Endothelial cell (in vitro differentiated cells): ENCODE measurements around the gene CSTA. TPM values are rescaled to one million over a fixed set of nuclear protein-coding genes. Genes with fewer than 3 reads are reported as not detected.

Experiments used
- DNase-seq: peaks from one replicate; pipeline ENCODE4 v3.0.0; 2021; ENCODE audit warnings: low spot score
- H3K27ac Mint-ChIP-seq: one replicate; pipeline ENCODE4 v1.8.0; 2021; ENCODE audit warnings: mixed read lengths, inconsistent platforms; ENCODE audit not compliant: unreplicated experiment
- H3K27me3 Mint-ChIP-seq: one replicate; pipeline ENCODE4 v1.8.0; 2021; ENCODE audit warnings: mild to moderate bottlenecking, moderate library complexity, mixed read lengths, inconsistent platforms; ENCODE audit not compliant: unreplicated experiment
- H3K36me3 Mint-ChIP-seq: one replicate; pipeline ENCODE4 v1.8.0; 2021; ENCODE audit warnings: mild to moderate bottlenecking, low read depth, mixed read lengths, inconsistent platforms; ENCODE audit not compliant: unreplicated experiment
- H3K4me1 Mint-ChIP-seq: one replicate; pipeline ENCODE4 v1.8.0; 2021; ENCODE audit warnings: mild to moderate bottlenecking, mixed read lengths, inconsistent platforms; ENCODE audit not compliant: unreplicated experiment
- H3K4me3 Mint-ChIP-seq: one replicate; pipeline ENCODE4 v1.8.0; 2021; ENCODE audit warnings: mild to moderate bottlenecking, mixed read lengths, inconsistent platforms; ENCODE audit not compliant: unreplicated experiment
- H3K9me3 Mint-ChIP-seq: one replicate; pipeline ENCODE4 v1.8.0; 2021; ENCODE audit warnings: mixed read lengths, inconsistent platforms; ENCODE audit not compliant: unreplicated experiment
- total RNA-seq: library from RNA; stranded (reverse); fragmentation: NEBNext Ultra II Directional; extraction: Animal tissue kit (Norgen Biotek cat#: 25700); gene quantifications from one replicate; pipeline ENCODE4 v1.2.1, GENCODE V29; 2021; ENCODE audit not compliant: unreplicated experiment
- TF ChIP-seq, protein P1 (sequence below): fragments of 200-600 bp; sonication (generic); IDR thresholded peaks from one replicate; pipeline ENCODE4 v1.5.0; 2021; ENCODE audit warnings: antibody characterized with exemption; ENCODE audit not compliant: unreplicated experiment

The CSTA gene
- total RNA-seq, 1 donor from 2014 or later: not detected

DNA sequence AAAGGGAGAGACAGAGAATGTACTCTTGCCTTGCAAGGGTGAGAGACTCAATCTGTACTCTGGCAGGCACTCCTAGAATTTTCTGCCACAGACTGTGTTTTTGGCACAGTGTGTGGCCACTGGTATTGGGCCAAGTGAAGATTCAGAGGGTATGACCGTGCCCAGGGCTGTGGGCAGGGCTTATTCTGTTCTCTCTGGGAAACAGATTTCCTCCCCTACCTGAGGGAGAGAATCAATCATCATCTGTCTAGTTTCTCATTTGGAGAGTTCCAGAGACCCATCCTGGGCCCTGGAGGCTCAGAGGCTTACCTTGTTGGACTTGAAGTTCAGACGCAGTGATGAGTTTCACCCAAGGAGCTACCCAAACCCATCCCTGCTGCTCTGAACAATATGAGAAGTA, 28.2 kb downstream of the CSTA start:
- Mint-ChIP-seq H3K4me1 (peaks cover 7% of the 10 kb centered on the region), H3K27me3 (no peaks in the 10 kb centered on the region), H3K27ac (no peak overlapping the region), H3K9me3 (no peaks in the 10 kb centered on the region), H3K36me3 (no peaks in the 10 kb centered on the region), H3K4me3 (no peak overlapping the region)
- TF ChIP-seq, protein P1, sequence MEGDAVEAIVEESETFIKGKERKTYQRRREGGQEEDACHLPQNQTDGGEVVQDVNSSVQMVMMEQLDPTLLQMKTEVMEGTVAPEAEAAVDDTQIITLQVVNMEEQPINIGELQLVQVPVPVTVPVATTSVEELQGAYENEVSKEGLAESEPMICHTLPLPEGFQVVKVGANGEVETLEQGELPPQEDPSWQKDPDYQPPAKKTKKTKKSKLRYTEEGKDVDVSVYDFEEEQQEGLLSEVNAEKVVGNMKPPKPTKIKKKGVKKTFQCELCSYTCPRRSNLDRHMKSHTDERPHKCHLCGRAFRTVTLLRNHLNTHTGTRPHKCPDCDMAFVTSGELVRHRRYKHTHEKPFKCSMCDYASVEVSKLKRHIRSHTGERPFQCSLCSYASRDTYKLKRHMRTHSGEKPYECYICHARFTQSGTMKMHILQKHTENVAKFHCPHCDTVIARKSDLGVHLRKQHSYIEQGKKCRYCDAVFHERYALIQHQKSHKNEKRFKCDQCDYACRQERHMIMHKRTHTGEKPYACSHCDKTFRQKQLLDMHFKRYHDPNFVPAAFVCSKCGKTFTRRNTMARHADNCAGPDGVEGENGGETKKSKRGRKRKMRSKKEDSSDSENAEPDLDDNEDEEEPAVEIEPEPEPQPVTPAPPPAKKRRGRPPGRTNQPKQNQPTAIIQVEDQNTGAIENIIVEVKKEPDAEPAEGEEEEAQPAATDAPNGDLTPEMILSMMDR: no peak
- no peak for DNase-seq

DNA sequence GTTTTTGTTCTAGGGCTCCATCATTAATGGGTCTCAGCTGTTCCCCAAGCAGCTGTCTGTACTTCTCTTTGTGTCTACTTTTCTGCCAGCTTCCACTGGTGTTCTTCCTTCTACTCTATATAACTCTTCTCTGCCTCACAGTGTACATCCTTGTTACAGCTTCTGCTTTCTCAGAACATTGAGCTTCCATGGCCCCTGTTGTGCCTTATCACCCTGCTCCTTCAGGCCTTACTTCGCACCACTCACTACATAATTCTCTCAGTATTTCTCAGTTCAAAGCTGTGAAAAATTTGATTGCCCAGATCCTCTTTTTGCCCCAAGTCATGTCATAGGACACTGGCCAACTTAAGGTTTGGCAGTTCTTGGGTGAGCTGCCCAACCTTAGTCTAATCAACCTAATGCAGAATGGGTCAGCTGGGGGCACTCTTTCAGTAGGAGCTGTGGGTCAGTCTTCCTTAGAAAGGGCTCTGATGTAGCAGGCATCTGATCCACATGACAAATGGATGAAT, 28.9 kb downstream of the CSTA start:
- Mint-ChIP-seq H3K36me3 (no peaks in the 10 kb centered on the region), H3K4me3 (no peak overlapping the region), H3K9me3 (no peaks in the 10 kb centered on the region), H3K27ac (no peak overlapping the region), H3K4me1 (peaks cover 7% of the 10 kb centered on the region), H3K27me3 (no peaks in the 10 kb centered on the region)
- no peak for DNase-seq
- TF ChIP-seq, protein P1: no peak

DNA sequence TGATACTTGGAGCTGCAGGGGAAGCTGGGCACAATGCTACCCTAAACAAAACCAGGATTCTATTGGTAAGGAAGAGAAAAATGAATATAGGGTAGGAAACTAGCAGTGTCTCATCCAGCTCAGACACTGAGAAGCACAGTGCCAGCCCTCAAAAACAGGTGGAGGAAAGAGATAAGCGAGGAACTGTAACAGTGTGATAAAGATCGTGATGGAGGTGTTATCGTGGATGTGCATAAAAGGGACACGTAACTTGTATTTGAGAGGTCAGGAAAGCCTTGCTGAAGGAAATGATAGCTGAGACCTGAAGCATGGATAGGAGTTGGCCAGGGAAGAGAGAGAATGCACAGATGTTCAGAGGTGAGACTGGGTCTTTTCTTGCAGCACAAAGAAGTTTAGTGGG, 30.6 kb downstream of the CSTA start:
- H3K36me3 Mint-ChIP-seq: no peaks in the 10 kb centered on the region
- DNase-seq: no peak
- no peaks in the 10 kb centered on the region for H3K27me3 Mint-ChIP-seq
- H3K27ac Mint-ChIP-seq: no peak overlapping the region
- H3K4me1 Mint-ChIP-seq: peaks cover 7% of the 10 kb centered on the region
- H3K4me3 Mint-ChIP-seq: no peak overlapping the region
- TF ChIP-seq, protein P1: no peak
- H3K9me3 Mint-ChIP-seq: no peaks in the 10 kb centered on the region

DNA sequence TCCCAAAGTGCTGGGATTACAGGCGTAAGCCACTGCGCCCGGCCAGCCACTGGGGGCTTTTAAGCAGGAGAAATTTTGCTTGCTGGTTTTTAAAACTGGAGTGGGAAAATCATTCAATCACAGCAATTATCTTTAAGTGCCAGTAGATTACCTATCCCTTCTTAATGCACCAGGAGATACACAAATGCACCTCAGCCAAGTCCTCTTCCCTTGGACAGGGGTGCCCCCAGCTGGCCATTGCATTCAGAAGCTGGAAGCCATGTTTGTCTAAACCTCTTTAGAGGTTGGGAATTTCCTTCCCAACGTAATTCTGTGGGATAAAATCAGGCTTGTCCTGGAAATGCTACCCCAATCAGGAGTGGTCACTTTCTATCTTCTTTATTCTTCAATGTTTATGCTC, 31.4 kb downstream of the CSTA start:
- no peak overlapping the region for H3K4me3 Mint-ChIP-seq
- H3K36me3 Mint-ChIP-seq: no peaks in the 10 kb centered on the region
- TF ChIP-seq, protein P1: no peak
- no peak overlapping the region for H3K27ac Mint-ChIP-seq
- DNase-seq: peak; percentile 48
- H3K27me3 Mint-ChIP-seq: no peaks in the 10 kb centered on the region
- peaks cover 7% of the 10 kb centered on the region for H3K4me1 Mint-ChIP-seq
- no peaks in the 10 kb centered on the region for H3K9me3 Mint-ChIP-seq

DNA sequence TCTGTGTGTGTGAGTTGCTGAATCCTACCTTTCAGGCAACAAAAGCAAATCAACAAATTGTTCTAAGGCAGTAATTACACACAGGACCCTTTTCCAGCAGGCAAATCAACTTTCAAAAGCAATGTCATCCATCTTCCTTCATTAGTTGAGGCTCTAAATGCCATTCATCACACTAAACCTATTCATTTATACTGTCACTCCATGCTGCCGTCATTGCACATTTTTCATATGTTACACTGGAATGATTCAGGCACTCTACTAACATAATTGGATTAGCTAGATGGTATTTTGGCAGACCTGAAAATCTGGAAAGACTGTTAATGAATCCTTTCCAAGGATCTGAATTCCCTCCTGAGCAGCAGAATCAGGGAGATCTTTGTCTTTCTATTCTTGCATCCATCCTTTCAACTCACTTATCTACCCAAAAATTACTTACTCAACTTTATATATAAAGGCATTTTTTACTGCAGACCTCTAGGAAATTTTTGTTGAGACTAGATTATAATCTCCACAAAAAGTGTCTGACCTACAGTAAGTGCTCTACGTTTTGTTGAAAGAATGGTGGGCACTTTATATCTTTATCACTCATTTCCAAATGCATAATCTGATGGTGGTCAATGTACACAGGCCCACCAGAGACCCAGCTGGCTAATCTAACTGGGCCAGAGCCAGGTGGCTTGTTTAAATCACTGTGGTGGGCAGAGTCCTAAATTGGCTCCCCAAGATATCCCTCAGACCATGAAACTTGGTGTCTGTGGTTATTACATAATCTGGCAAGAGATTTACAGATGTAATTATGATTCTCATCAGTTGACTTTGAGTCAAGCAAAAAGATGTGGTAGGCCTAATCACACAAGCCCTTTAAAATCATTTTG, 33.0 kb downstream of the CSTA start:
- no peaks in the 10 kb centered on the region for H3K27me3 Mint-ChIP-seq
- peaks cover 7% of the 10 kb centered on the region for H3K4me1 Mint-ChIP-seq
- no peaks in the 10 kb centered on the region for H3K36me3 Mint-ChIP-seq
- H3K9me3 Mint-ChIP-seq: no peaks in the 10 kb centered on the region
- TF ChIP-seq, protein P1: no peak
- DNase-seq: no peak
- H3K4me3 Mint-ChIP-seq: no peak overlapping the region
- H3K27ac Mint-ChIP-seq: no peak overlapping the region
